DND-41 (cell line): Measurements from ENCODE around the gene SMIM29.
A peak's percentile ranks its signal among the peaks of the same experiment; 100 is the strongest.

Source experiments
- ATAC-seq: fragments of 200-7000 bp; cut with Tn5 transposase; 3 replicates; pipeline ENCODE4 v1.9.1; 2021; ENCODE audit warnings: low read depth; ENCODE audit not compliant: insufficient read depth
- DNase-seq: peaks from one replicate; pipeline ENCODE4 v3.0.0-alpha.2; 2020
- H2AFZ ChIP-seq: 2 replicates; pipeline ENCODE4 v1.6.0; 2012; ENCODE audit warnings: low read depth, low read length
- H3K27ac ChIP-seq: 2 replicates; pipeline ENCODE4 v1.5.1; 2012; ENCODE audit warnings: low read length, inconsistent platforms
- H3K27me3 ChIP-seq: fragments of 200-600 bp; sonication (generic); 2 replicates; pipeline ENCODE4 v1.6.0; 2012; ENCODE audit warnings: low read length, mild to moderate bottlenecking, inconsistent platforms; ENCODE audit not compliant: insufficient read depth, poor library complexity
- H3K36me3 ChIP-seq: 2 replicates; pipeline ENCODE4 v1.5.1; 2012; ENCODE audit warnings: low read length, inconsistent platforms; ENCODE audit not compliant: insufficient read depth
- H3K4me1 ChIP-seq: 2 replicates; pipeline ENCODE4 v1.5.1; 2012; ENCODE audit warnings: mild to moderate bottlenecking, low read length; ENCODE audit not compliant: insufficient read depth
- H3K4me2 ChIP-seq: 2 replicates; pipeline ENCODE4 v1.6.0; 2012; ENCODE audit warnings: mild to moderate bottlenecking, moderate library complexity, low read length, inconsistent platforms; ENCODE audit not compliant: insufficient read depth
- H3K4me3 ChIP-seq, 2 experiments: fragments of 200-600 bp in 1 of 2; shearing (Covaris generic) in 1 of 2; 2 replicates each; pipeline ENCODE4 v1.5.1; 2012 to 2016; ENCODE audit warnings: inconsistent platforms in 2 of 2, low read length in 2 of 2, mild to moderate bottlenecking in 2 of 2, low read depth in 1 of 2, moderate library complexity in 1 of 2
- H3K79me2 ChIP-seq: 2 replicates; pipeline ENCODE4 v1.6.0; 2012; ENCODE audit warnings: low read length, inconsistent platforms; ENCODE audit not compliant: insufficient read depth
- H3K9ac ChIP-seq: 2 replicates; pipeline ENCODE4 v1.6.0; 2012; ENCODE audit warnings: low read depth, mild to moderate bottlenecking, inconsistent platforms, low read length, moderate library complexity
- H3K9me3 ChIP-seq: 2 replicates; pipeline ENCODE4 v1.5.1; 2012; ENCODE audit warnings: low read length, moderate library complexity, mild to moderate bottlenecking, inconsistent platforms; ENCODE audit not compliant: insufficient read depth, severe bottlenecking
- H4K20me1 ChIP-seq: 2 replicates; pipeline ENCODE4 v1.6.0; 2012; ENCODE audit warnings: low read length; ENCODE audit not compliant: insufficient read depth
- CTCF ChIP-seq: IDR thresholded peaks from 2 replicates; pipeline ENCODE4 v1.5.1; 2012; ENCODE audit warnings: borderline replicate concordance, low read length, moderate library complexity, mild to moderate bottlenecking; ENCODE audit not compliant: poor library complexity, severe bottlenecking; ENCODE audit errors: extremely low read depth
- EZH2 ChIP-seq: IDR thresholded peaks from 3 replicates; pipeline ENCODE4 v1.6.1; 2012; ENCODE audit warnings: borderline replicate concordance, low read depth, mild to moderate bottlenecking, moderate library complexity, low read length, inconsistent platforms; ENCODE audit not compliant: severe bottlenecking

SMIM29 gene

GRCh38 chr6:34284563-34285447 lies 36.0 kb upstream of the SMIM29 start:
- ATAC-seq (peak; percentile 78), DNase-seq (peak; percentile 43)
- no peak for TF ChIP-seq CTCF
- no peak for TF ChIP-seq EZH2
- Histone ChIP-seq H3K36me3 (peaks cover 69% of the 10 kb centered on the region), H3K4me2 (no peak overlapping the region), H3K9ac (no peak overlapping the region), H3K27ac (no peak overlapping the region), H3K9me3 (no peaks in the 10 kb centered on the region), H3K4me3 (no peak overlapping the region), H2AFZ (no peak overlapping the region), H3K27me3 (no peaks in the 10 kb centered on the region), H4K20me1 (0 out of 2 replicates have a peak, but pooled peaks cover 3% of the 10 kb centered on the region), H3K79me2 (no peaks in the 10 kb centered on the region), H3K4me1 (no peaks in the 10 kb centered on the region)

- no peaks in the 10 kb centered on the region for H3K4me1 ChIP-seq
- no peaks in the 10 kb centered on the region for H3K27me3 ChIP-seq
- no peak overlapping the region for H3K27ac ChIP-seq
- no peak overlapping the region for H3K4me3 ChIP-seq
- no peaks in the 10 kb centered on the region for H3K9me3 ChIP-seq
- no peak for TF ChIP-seq CTCF
- TF ChIP-seq EZH2 = no peak
- DNase-seq = no peak
- no peak for ATAC-seq
- H3K4me2 ChIP-seq = no peak overlapping the region
- H3K9ac ChIP-seq = no peak overlapping the region
- H3K79me2 ChIP-seq = no peaks in the 10 kb centered on the region
- 0 out of 2 replicates have a peak, but pooled peaks cover 3% of the 10 kb centered on the region for H4K20me1 ChIP-seq
- no peak overlapping the region for H2AFZ ChIP-seq
- H3K36me3 ChIP-seq = peaks cover 63% of the 10 kb centered on the region
Measured at GRCh38 chr6:34281702-34282334, 33.0 kb upstream of the SMIM29 start.

GRCh38 chr6:34280216-34280615 lies 31.4 kb upstream of the SMIM29 start:
- Histone ChIP-seq H3K36me3 (peaks cover 51% of the 10 kb centered on the region), H3K27ac (no peak overlapping the region)

More at GRCh38 chr6:34280216-34280615, 31.4 kb upstream of the SMIM29 start:
- no peak for TF ChIP-seq CTCF
- TF ChIP-seq EZH2 = no peak
- no peak overlapping the region for H3K4me2 ChIP-seq
- H2AFZ ChIP-seq = no peak overlapping the region
- no peaks in the 10 kb centered on the region for H3K27me3 ChIP-seq
- H3K9me3 ChIP-seq = no peaks in the 10 kb centered on the region
- H3K4me3 ChIP-seq = no peak overlapping the region
- no peak overlapping the region for H3K9ac ChIP-seq
- 0 out of 2 replicates have a peak, but pooled peaks cover 3% of the 10 kb centered on the region for H4K20me1 ChIP-seq
- H3K79me2 ChIP-seq = no peaks in the 10 kb centered on the region
- ATAC-seq (no peak), DNase-seq (no peak)
- H3K4me1 ChIP-seq = no peaks in the 10 kb centered on the region
